ENCODE data around the gene CAPNS1. TPM values are rescaled to one million over a fixed set of nuclear protein-coding genes. Genes with fewer than 3 reads are reported as not detected.

CAPNS1 gene
- total and polyA plus RNA-seq, 2 of the 13 experiments (the other 11 are each of a cell fraction or from before 2014, with no cell fraction given) = 322 to 526 TPM

- Histone ChIP-seq H3K9ac (ENCODE audit: insufficient read depth, low read depth, low read length) (no peak overlapping the region), H3K9me3 (ENCODE audit: low read length) (no peaks in the 10 kb centered on the region), H4K20me1 (ENCODE audit: insufficient read depth, low read length) (no peaks in the 10 kb centered on the region), H3K4me3 (replicated peaks in 1 of 3; ENCODE audit: insufficient read depth in 1 of 3, low read depth in 2 of 3, low read length in 3 of 3) (no peak overlapping the region), H2AFZ (ENCODE audit: low read length) (no peak overlapping the region), H3K36me3 (replicated peaks in 1 of 2; ENCODE audit: control insufficient read depth in 1 of 2, insufficient read depth in 2 of 2, low read length in 2 of 2) (no peaks in the 10 kb centered on the region), H3K4me1 (ENCODE audit: insufficient read depth, low read length) (0 out of 2 replicates have a peak, but pooled peaks cover 10% of the 10 kb centered on the region), H3K79me2 (ENCODE audit: insufficient read depth, low read length) (no peaks in the 10 kb centered on the region), H3K27ac (ENCODE audit: extremely low read length, insufficient read depth, low read length) (no peak overlapping the region), H3K4me2 (ENCODE audit: low read depth, low read length) (no peak overlapping the region), H3K27me3 (ENCODE audit: control insufficient read depth in 1 of 2, insufficient read depth in 2 of 2, low read length in 2 of 2) (no peaks in the 10 kb centered on the region; a peak in 1 of 5 replicates)
- in situ Hi-C loops (cut with HindIII; ENCODE audit: extremely low pct_ligation_motif_present, low pct_unique_long_range_greater_than_20kb) = no loop called here
- WGBS (ENCODE audit: low lambda C conversion rate) = 85% methylated on average over 9 of the region's 9 CpGs
- CTCF ChIA-PET (ENCODE audit: low intra/inter-chr PET ratio, low total read pairs) = interaction anchor here (2.3 kb wide), 1 partner anchor 42 kb away, joined by 44 read pairs; no protein-coding TSS in a partner anchor
- FAIRE-seq (no peak), DNase-seq (ENCODE audit: low spot score) (no peak), ATAC-seq (no peak)
- intact Hi-C loops (cut with micrococcal nuclease; ENCODE audit: unreplicated experiment) = no loop called here
- POLR2A ChIA-PET = interaction anchor here (0.9 to 2.5 kb wide), 2 partner anchors 40 to 41 kb away, joined by 3 to 10 read pairs; no protein-coding TSS in a partner anchor
- BruUV-seq (replicated peaks) = no TSS peak
- TF ChIP-seq BCL3 (CRISPR knock-in tag; IDR thresholded peaks at IDR 0.05) = no peak
- TF ChIP-seq ZBTB40 (IDR thresholded peaks at IDR 0.05) = no peak
- TF ChIP-seq ZBTB40 (CRISPR knock-in tag; IDR thresholded peaks at IDR 0.05) = no peak
- no peak for TF ChIP-seq ATAD3A (CRISPR knock-in tag; IDR thresholded peaks at IDR 0.05)
- TF ChIP-seq E2F2 (CRISPR knock-in tag; IDR thresholded peaks at IDR 0.05; ENCODE audit: borderline replicate concordance) = no peak
- no peak for TF ChIP-seq ZNF691 (CRISPR knock-in tag; IDR thresholded peaks at IDR 0.05; ENCODE audit: borderline replicate concordance, low read depth)
- no peak for TF ChIP-seq ZC3H4 (CRISPR knock-in tag; IDR thresholded peaks at IDR 0.05; ENCODE audit: borderline replicate concordance)
- no peak for TF ChIP-seq ATF2 (CRISPR knock-in tag; IDR thresholded peaks at IDR 0.05)
- no peak for TF ChIP-seq ZNF644 (CRISPR knock-in tag; IDR thresholded peaks at IDR 0.05; ENCODE audit: low read depth)
These were observed 29.4 kb downstream of the CAPNS1 start for GRCh38 chr19:36169084-36169760.

Measured in HepG2 (cell line).